ENCODE data around the gene UCHL1. TPM values are rescaled to one million over a fixed set of nuclear protein-coding genes. Genes with fewer than 3 reads are reported as not detected.
A peak's percentile ranks its signal among the peaks of the same experiment; 100 is the strongest.

The UCHL1 gene
- polyA plus RNA-seq, 1 experiment: 1,743 TPM

- TF ChIP-seq, protein P1, sequence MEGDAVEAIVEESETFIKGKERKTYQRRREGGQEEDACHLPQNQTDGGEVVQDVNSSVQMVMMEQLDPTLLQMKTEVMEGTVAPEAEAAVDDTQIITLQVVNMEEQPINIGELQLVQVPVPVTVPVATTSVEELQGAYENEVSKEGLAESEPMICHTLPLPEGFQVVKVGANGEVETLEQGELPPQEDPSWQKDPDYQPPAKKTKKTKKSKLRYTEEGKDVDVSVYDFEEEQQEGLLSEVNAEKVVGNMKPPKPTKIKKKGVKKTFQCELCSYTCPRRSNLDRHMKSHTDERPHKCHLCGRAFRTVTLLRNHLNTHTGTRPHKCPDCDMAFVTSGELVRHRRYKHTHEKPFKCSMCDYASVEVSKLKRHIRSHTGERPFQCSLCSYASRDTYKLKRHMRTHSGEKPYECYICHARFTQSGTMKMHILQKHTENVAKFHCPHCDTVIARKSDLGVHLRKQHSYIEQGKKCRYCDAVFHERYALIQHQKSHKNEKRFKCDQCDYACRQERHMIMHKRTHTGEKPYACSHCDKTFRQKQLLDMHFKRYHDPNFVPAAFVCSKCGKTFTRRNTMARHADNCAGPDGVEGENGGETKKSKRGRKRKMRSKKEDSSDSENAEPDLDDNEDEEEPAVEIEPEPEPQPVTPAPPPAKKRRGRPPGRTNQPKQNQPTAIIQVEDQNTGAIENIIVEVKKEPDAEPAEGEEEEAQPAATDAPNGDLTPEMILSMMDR (IDR thresholded peaks at IDR 0.05; ENCODE audit: insufficient read depth, low read depth, low read length): no peak
- H3K4me3 ChIP-seq (ENCODE audit: low read depth, low read length): peak overlapping the region; percentile 88
- DNase-seq (ENCODE audit: low read depth): no peak
- ChIA-PET CTCF (interaction anchor here (1.1 to 2.8 kb wide), 8 partner anchors 23 to 427 kb away, joined by 4 to 18 read pairs (median 6); partner anchors contain the start of gene APBB2), POLR2A (interaction anchor here (0.7 kb wide), 1 partner anchor 185 kb away, joined by 3 read pairs; no protein-coding TSS in a partner anchor)
- peaks cover 9% of the 10 kb centered on the region for H3K36me3 ChIP-seq (ENCODE audit: control insufficient read depth, insufficient read depth, low read length)
- H3K27me3 ChIP-seq (ENCODE audit: control insufficient read depth, insufficient read depth, low read length): peaks cover 3% of the 10 kb centered on the region; the same call in 1 of the 2 replicates
Observed at GRCh38 chr4:41257257-41257901, 651 bp downstream of the UCHL1 start.

DNA sequence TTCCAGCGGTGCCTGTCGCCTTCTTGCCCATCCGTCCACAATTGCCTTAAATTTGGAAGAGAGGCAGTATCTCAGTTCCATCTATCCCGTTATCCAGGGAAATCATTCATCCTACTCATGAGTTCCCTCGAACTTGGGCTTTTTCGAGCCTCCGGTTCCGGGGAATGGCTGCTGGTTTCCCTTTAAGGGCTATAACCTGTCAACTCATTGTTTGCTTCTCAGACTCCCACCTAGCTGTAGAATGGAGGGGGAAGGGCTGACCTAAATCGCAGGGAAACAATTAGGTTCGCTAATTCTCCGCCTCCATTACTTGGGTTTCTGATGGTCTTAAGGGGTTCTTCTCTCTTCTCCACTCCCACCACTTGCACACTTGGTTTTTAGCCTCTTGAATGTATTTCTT is 1.2 kb downstream of the UCHL1 start:
- POLR2A ChIA-PET: no interaction called here
- CTCF ChIA-PET: interaction anchor here (0.7 to 2.8 kb wide), 15 partner anchors 14 to 630 kb away, joined by 3 to 18 read pairs (median 6); partner anchors contain the start of gene APBB2
- Histone ChIP-seq H3K27me3 (ENCODE audit: control insufficient read depth, insufficient read depth, low read length) (peaks cover 3% of the 10 kb centered on the region; the same call in 1 of the 2 replicates), H3K4me3 (ENCODE audit: low read depth, low read length) (peak overlapping the region; percentile 88), H3K36me3 (ENCODE audit: control insufficient read depth, insufficient read depth, low read length) (peaks cover 11% of the 10 kb centered on the region)
- no peak for DNase-seq (ENCODE audit: low read depth)
- TF ChIP-seq, protein P1 (IDR thresholded peaks at IDR 0.05; ENCODE audit: insufficient read depth, low read depth, low read length): no peak

- POLR2A ChIA-PET: interaction anchor here (0.6 to 0.8 kb wide), 2 partner anchors 9 to 283 kb away, joined by 3 to 5 read pairs; no protein-coding TSS in a partner anchor
- TF ChIP-seq, protein P1 (IDR thresholded peaks at IDR 0.05; ENCODE audit: insufficient read depth, low read depth, low read length): peak; percentile 71
- CTCF ChIA-PET: interaction anchor here (0.6 to 2.8 kb wide), 26 partner anchors 9 to 629 kb away, joined by 3 to 18 read pairs (median 3); partner anchors contain the start of gene APBB2
- peaks cover 15% of the 10 kb centered on the region for H3K36me3 ChIP-seq (ENCODE audit: control insufficient read depth, insufficient read depth, low read length)
- DNase-seq (ENCODE audit: low read depth): peak; percentile 45
- H3K27me3 ChIP-seq (ENCODE audit: control insufficient read depth, insufficient read depth, low read length): peaks cover 3% of the 10 kb centered on the region; the same call in 1 of the 2 replicates
- H3K4me3 ChIP-seq (ENCODE audit: low read depth, low read length): no peak overlapping the region
Observed at GRCh38 chr4:41258783-41259182, 2.1 kb downstream of the UCHL1 start.

GRCh38 chr4:41260116-41260733 is 3.5 kb downstream of the UCHL1 start:
- DNase-seq (ENCODE audit: low read depth): no peak
- no peak overlapping the region for H3K4me3 ChIP-seq (ENCODE audit: low read depth, low read length)
- TF ChIP-seq, protein P1 (IDR thresholded peaks at IDR 0.05; ENCODE audit: insufficient read depth, low read depth, low read length): no peak
- CTCF ChIA-PET: interaction anchor here (0.8 to 2.8 kb wide), 6 partner anchors 20 to 627 kb away, joined by 3 to 18 read pairs (median 8); no protein-coding TSS in a partner anchor
- no peaks in the 10 kb centered on the region for H3K27me3 ChIP-seq (ENCODE audit: control insufficient read depth, insufficient read depth, low read length)
- POLR2A ChIA-PET: no interaction called here
- H3K36me3 ChIP-seq (ENCODE audit: control insufficient read depth, insufficient read depth, low read length): peaks cover 19% of the 10 kb centered on the region

- Histone ChIP-seq H3K27me3 (ENCODE audit: control insufficient read depth, insufficient read depth, low read length) (no peaks in the 10 kb centered on the region), H3K4me3 (ENCODE audit: low read depth, low read length) (no peak overlapping the region), H3K36me3 (ENCODE audit: control insufficient read depth, insufficient read depth, low read length) (peaks cover 22% of the 10 kb centered on the region)
- TF ChIP-seq, protein P1 (IDR thresholded peaks at IDR 0.05; ENCODE audit: insufficient read depth, low read depth, low read length): no peak
- no peak for DNase-seq (ENCODE audit: low read depth)
- ChIA-PET CTCF (interaction anchor here (0.6 to 1.1 kb wide), 5 partner anchors 16 to 624 kb away, joined by 3 read pairs; no protein-coding TSS in a partner anchor), POLR2A (no interaction called here)
Observed at GRCh38 chr4:41262198-41262597, 5.5 kb downstream of the UCHL1 start.

Measured in BJ (cell line).